Neural progenitor cell (in vitro differentiated cells): ENCODE measurements around the gene LTBP2. TPM values are rescaled to one million over a fixed set of nuclear protein-coding genes. Genes with fewer than 3 reads are reported as not detected.

Source experiments
- DNase-seq: peaks from one replicate; pipeline ENCODE4 v3.0.0-alpha.2; 2016; ENCODE audit warnings: low spot score
- H2AFZ ChIP-seq: fragments of 200-600 bp; sonication (generic); replicated peaks from 2 replicates; pipeline ENCODE4 v1.6.1; 2016; ENCODE audit warnings: antibody characterized with exemption
- H3F3A ChIP-seq: fragments of 200-600 bp; sonication (generic); 2 replicates; pipeline ENCODE4 v1.6.1; 2016; ENCODE audit warnings: antibody characterized with exemption, low read depth
- H3K27ac ChIP-seq: fragments of 200-600 bp; sonication (generic); 2 replicates; pipeline ENCODE4 v1.5.1; 2016; ENCODE audit warnings: mild to moderate bottlenecking
- H3K27me3 ChIP-seq: fragments of 200-600 bp; sonication (generic); 2 replicates; pipeline ENCODE4 v1.6.1; 2016; ENCODE audit warnings: mild to moderate bottlenecking, moderate library complexity
- H3K36me3 ChIP-seq: fragments of 200-600 bp; sonication (generic); 2 replicates; pipeline ENCODE4 v1.5.1; 2016
- H3K4me1 ChIP-seq: fragments of 200-600 bp; sonication (generic); 2 replicates; pipeline ENCODE4 v1.6.1; 2016; ENCODE audit warnings: mixed run types
- H3K4me2 ChIP-seq: fragments of 200-600 bp; sonication (generic); 2 replicates; pipeline ENCODE4 v1.6.1; 2016
- H3K4me3 ChIP-seq: fragments of 200-600 bp; sonication (generic); 2 replicates; pipeline ENCODE4 v1.5.1; 2016
- H3K79me2 ChIP-seq: fragments of 200-600 bp; sonication (generic); 2 replicates; pipeline ENCODE4 v1.6.1; 2016; ENCODE audit warnings: low read depth
- H3K9ac ChIP-seq: fragments of 200-600 bp; sonication (generic); 2 replicates; pipeline ENCODE4 v1.6.1; 2016
- H3K9me3 ChIP-seq: fragments of 200-600 bp; sonication (generic); 2 replicates; pipeline ENCODE4 v1.5.1; 2016; ENCODE audit warnings: low read depth
- H4K20me1 ChIP-seq: fragments of 200-600 bp; sonication (generic); 2 replicates; pipeline ENCODE4 v1.6.1; 2016; ENCODE audit warnings: low read depth
- H3K27ac Mint-ChIP-seq: 3 replicates; pipeline ENCODE4 v1.8.0; 2021; ENCODE audit warnings: mixed read lengths
- H3K27me3 Mint-ChIP-seq: 2 replicates; pipeline ENCODE4 v1.8.0; 2022; ENCODE audit warnings: low read depth, mild to moderate bottlenecking, inconsistent platforms, moderate library complexity, mixed read lengths; ENCODE audit not compliant: insufficient read depth
- H3K36me3 Mint-ChIP-seq: 3 replicates; pipeline ENCODE4 v1.8.0; 2021; ENCODE audit warnings: mixed read lengths
- H3K4me1 Mint-ChIP-seq: 3 replicates; pipeline ENCODE4 v1.8.0; 2021; ENCODE audit warnings: mixed read lengths
- H3K4me3 Mint-ChIP-seq: 3 replicates; pipeline ENCODE4 v1.8.0; 2021; ENCODE audit warnings: mild to moderate bottlenecking, moderate library complexity, mixed read lengths
- H3K9me3 Mint-ChIP-seq: 3 replicates; pipeline ENCODE4 v1.8.0; 2020; ENCODE audit warnings: mixed read lengths
- EZH2 ChIP-seq: fragments of 200-600 bp; sonication (generic); IDR thresholded peaks from 2 replicates; pipeline ENCODE4 v1.6.1; 2017; ENCODE audit warnings: antibody characterized with exemption, mild to moderate bottlenecking, moderate library complexity
- EZH2phosphoT487 ChIP-seq: fragments of 200-600 bp; sonication (generic); IDR thresholded peaks from 2 replicates; pipeline ENCODE4 v1.6.1; 2017; ENCODE audit warnings: antibody characterized with exemption
- total RNA-seq: library from RNA; depleted of rRNA; stranded (reverse); fragments of >200 nt; gene quantifications from 2 replicates; pipeline ENCODE4 v1.2.3, GENCODE V29; 2015; ENCODE audit warnings: low replicate concordance
- TF ChIP-seq, protein P1 (sequence below): fragments of 200-600 bp; sonication (generic); IDR thresholded peaks from 2 replicates; pipeline ENCODE4 v1.5.1; 2017; ENCODE audit warnings: antibody characterized with exemption, mild to moderate bottlenecking

The LTBP2 gene
- total RNA-seq, 1 donor from 2014 or later: 0.43 TPM

DNA sequence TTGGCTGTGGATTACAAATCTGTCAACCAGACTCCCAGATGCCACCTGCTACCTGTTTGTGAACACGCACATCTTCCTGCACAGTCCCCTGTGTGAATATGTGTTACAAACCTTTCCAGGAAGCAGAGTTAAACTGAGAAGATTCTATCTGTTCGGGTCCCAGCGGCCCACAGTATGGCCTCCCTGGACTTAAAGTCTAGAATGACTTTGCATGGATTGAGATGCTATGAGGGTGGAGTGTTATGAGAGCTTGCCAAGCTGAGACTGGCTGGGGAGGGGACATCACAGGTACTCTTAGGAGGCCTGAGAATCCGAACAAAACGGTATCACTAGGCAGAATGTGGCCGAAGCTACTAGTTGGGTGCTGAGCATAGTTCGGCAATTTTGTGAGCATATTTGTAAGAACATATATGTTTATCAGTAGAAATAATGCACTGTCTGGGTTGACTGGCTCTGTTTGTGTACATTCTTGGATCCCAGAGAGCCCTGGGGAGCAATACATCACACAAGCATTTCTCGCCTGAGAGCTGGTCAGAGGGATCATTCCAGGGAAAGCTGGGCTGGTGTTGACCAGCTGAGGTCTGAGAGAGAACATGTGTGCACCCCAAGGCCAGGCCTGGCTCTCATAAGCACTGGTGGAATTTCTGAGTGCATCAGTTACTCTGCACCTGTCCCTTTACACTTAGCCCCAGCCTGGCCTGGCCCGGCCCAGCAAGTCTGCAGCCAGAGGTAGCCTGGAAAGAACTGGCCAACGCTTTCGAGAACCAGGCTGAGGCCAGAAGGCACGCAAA lies 29.8 kb upstream of the LTBP2 start:
- no peaks in the 10 kb centered on the region for H3F3A ChIP-seq
- peaks cover 10% of the 10 kb centered on the region for H3K4me1 Mint-ChIP-seq
- TF ChIP-seq EZH2: no peak
- TF ChIP-seq EZH2phosphoT487: no peak
- TF ChIP-seq, protein P1, sequence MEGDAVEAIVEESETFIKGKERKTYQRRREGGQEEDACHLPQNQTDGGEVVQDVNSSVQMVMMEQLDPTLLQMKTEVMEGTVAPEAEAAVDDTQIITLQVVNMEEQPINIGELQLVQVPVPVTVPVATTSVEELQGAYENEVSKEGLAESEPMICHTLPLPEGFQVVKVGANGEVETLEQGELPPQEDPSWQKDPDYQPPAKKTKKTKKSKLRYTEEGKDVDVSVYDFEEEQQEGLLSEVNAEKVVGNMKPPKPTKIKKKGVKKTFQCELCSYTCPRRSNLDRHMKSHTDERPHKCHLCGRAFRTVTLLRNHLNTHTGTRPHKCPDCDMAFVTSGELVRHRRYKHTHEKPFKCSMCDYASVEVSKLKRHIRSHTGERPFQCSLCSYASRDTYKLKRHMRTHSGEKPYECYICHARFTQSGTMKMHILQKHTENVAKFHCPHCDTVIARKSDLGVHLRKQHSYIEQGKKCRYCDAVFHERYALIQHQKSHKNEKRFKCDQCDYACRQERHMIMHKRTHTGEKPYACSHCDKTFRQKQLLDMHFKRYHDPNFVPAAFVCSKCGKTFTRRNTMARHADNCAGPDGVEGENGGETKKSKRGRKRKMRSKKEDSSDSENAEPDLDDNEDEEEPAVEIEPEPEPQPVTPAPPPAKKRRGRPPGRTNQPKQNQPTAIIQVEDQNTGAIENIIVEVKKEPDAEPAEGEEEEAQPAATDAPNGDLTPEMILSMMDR: no peak

GRCh38 chr14:74638966-74639365 lies 26.9 kb upstream of the LTBP2 start:
- Histone ChIP-seq H3K36me3 (no peaks in the 10 kb centered on the region), H3K79me2 (no peaks in the 10 kb centered on the region), H4K20me1 (no peaks in the 10 kb centered on the region), H3K4me3 (no peak overlapping the region), H3K9me3 (no peaks in the 10 kb centered on the region), H3K4me1 (peaks cover 21% of the 10 kb centered on the region), H3K9ac (no peak overlapping the region), H2AFZ (no peak overlapping the region), H3K4me2 (no peak overlapping the region), H3K27ac (no peak overlapping the region), H3F3A (no peaks in the 10 kb centered on the region), H3K27me3 (no peaks in the 10 kb centered on the region)
- Mint-ChIP-seq H3K27me3 (no peaks in the 10 kb centered on the region), H3K4me1 (peaks cover 26% of the 10 kb centered on the region), H3K27ac (no peak overlapping the region), H3K4me3 (no peak overlapping the region), H3K9me3 (no peaks in the 10 kb centered on the region), H3K36me3 (no peaks in the 10 kb centered on the region)
- no peak for DNase-seq
- TF ChIP-seq EZH2 (no peak), EZH2phosphoT487 (no peak)
- TF ChIP-seq, protein P1: no peak

More for the DNA sequence above, 29.8 kb upstream of the LTBP2 start:
- Mint-ChIP-seq H3K27me3 (no peaks in the 10 kb centered on the region), H3K27ac (no peak overlapping the region), H3K36me3 (no peaks in the 10 kb centered on the region), H3K4me3 (no peak overlapping the region), H3K9me3 (no peaks in the 10 kb centered on the region)
- Histone ChIP-seq H3K4me3 (no peak overlapping the region), H3K4me2 (no peak overlapping the region), H3K9me3 (no peaks in the 10 kb centered on the region), H3K9ac (no peak overlapping the region), H3K79me2 (no peaks in the 10 kb centered on the region), H2AFZ (no peak overlapping the region), H3K27ac (no peak overlapping the region), H3K36me3 (no peaks in the 10 kb centered on the region), H4K20me1 (no peaks in the 10 kb centered on the region), H3K27me3 (no peaks in the 10 kb centered on the region), H3K4me1 (peaks cover 10% of the 10 kb centered on the region)
- no peak for DNase-seq

DNA sequence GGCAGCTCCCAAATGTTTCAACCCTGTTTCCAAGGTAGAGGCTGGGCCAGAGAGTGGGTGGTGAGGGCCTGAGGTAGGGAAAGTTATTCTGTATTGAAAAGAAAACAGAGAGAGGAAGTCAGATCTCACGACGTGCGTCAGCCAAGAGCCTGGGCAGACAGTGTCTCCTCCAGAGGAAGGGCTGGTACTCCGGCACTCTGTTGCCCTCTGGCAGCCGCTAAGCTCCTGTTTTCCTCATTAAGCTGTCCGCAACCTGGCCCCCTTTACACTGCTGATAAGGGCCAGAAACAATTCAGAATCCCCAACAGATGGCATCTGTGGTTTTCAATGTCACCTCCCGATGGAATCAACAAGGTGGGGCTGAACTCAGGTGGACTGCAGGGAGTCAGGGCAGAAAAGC lies 26.0 kb upstream of the LTBP2 start:
- Histone ChIP-seq H3K4me1 (peaks cover 21% of the 10 kb centered on the region), H3F3A (no peaks in the 10 kb centered on the region), H3K27ac (no peak overlapping the region), H3K36me3 (no peaks in the 10 kb centered on the region), H3K9ac (no peak overlapping the region), H3K9me3 (no peaks in the 10 kb centered on the region), H3K79me2 (no peaks in the 10 kb centered on the region), H4K20me1 (no peaks in the 10 kb centered on the region), H2AFZ (no peak overlapping the region), H3K4me2 (no peak overlapping the region), H3K4me3 (no peak overlapping the region), H3K27me3 (no peaks in the 10 kb centered on the region)
- H3K9me3 Mint-ChIP-seq: no peaks in the 10 kb centered on the region
- TF ChIP-seq EZH2 (no peak), EZH2phosphoT487 (no peak)
- TF ChIP-seq, protein P1: no peak
- no peak for DNase-seq
- H3K4me3 Mint-ChIP-seq: no peak overlapping the region
- H3K27me3 Mint-ChIP-seq: no peaks in the 10 kb centered on the region
- H3K36me3 Mint-ChIP-seq: no peaks in the 10 kb centered on the region
- H3K27ac Mint-ChIP-seq: peak overlapping the region; percentile 6
- peaks cover 26% of the 10 kb centered on the region for H3K4me1 Mint-ChIP-seq
